Measurements from ENCODE around the gene PRR12. TPM values are rescaled to one million over a fixed set of nuclear protein-coding genes. Genes with fewer than 3 reads are reported as not detected.
A peak's percentile ranks its signal among the peaks of the same experiment; 100 is the strongest.

Gene PRR12
- total and polyA plus RNA-seq, 9 of the 15 experiments (the other 6 are each of a cell fraction or from before 2014, with no cell fraction given): 0.01 to 21.1 (median 0.98) TPM

- TF ChIP-seq, protein P1, sequence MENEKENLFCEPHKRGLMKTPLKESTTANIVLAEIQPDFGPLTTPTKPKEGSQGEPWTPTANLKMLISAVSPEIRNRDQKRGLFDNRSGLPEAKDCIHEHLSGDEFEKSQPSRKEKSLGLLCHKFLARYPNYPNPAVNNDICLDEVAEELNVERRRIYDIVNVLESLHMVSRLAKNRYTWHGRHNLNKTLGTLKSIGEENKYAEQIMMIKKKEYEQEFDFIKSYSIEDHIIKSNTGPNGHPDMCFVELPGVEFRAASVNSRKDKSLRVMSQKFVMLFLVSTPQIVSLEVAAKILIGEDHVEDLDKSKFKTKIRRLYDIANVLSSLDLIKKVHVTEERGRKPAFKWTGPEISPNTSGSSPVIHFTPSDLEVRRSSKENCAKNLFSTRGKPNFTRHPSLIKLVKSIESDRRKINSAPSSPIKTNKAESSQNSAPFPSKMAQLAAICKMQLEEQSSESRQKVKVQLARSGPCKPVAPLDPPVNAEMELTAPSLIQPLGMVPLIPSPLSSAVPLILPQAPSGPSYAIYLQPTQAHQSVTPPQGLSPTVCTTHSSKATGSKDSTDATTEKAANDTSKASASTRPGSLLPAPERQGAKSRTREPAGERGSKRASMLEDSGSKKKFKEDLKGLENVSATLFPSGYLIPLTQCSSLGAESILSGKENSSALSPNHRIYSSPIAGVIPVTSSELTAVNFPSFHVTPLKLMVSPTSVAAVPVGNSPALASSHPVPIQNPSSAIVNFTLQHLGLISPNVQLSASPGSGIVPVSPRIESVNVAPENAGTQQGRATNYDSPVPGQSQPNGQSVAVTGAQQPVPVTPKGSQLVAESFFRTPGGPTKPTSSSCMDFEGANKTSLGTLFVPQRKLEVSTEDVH (IDR thresholded peaks at IDR 0.05; ENCODE audit: low read depth, partially characterized antibody): peak; percentile 13
- no peak for TF ChIP-seq ZNF511 (CRISPR knock-in tag; IDR thresholded peaks at IDR 0.05)
- TF ChIP-seq HNRNPL (IDR thresholded peaks at IDR 0.05; ENCODE audit: low read depth, low read length): no peak
- no peak for TF ChIP-seq ZNF75A (CRISPR knock-in tag; IDR thresholded peaks at IDR 0.05)
- no peak for TF ChIP-seq ZMIZ1 (IDR thresholded peaks at IDR 0.05; ENCODE audit: low read depth in 2 of 2, low read length in 2 of 2)
- no peak; the same call in 1 of the 2 replicates for TF ChIP-seq BHLHE40 (IDR thresholded peaks at IDR 0.05; ENCODE audit: low read length)
- TF ChIP-seq ZNF436 (CRISPR knock-in tag; IDR thresholded peaks at IDR 0.05): no peak
- no peak for TF ChIP-seq ZBTB17 (CRISPR knock-in tag; IDR thresholded peaks at IDR 0.05)
- TF ChIP-seq FOSL1 (tag; conservative IDR thresholded peaks at IDR 0.05): no peak
- TF ChIP-seq PYGO2 (tag; IDR thresholded peaks at IDR 0.05): no peak
- TF ChIP-seq ZNF766 (CRISPR knock-in tag; conservative IDR thresholded peaks at IDR 0.05): no peak
- peak; percentile 79 for TF ChIP-seq ZNF143 (CRISPR knock-in tag; IDR thresholded peaks at IDR 0.05)
- peak; percentile 47 for TF ChIP-seq NEUROD1 (IDR thresholded peaks at IDR 0.05; ENCODE audit: borderline replicate concordance, low read depth, low read length, partially characterized antibody)
- TF ChIP-seq SMAD1 (IDR thresholded peaks at IDR 0.05; ENCODE audit: low read depth, low read length, partially characterized antibody): no peak
- no peak for TF ChIP-seq ZNF23 (CRISPR knock-in tag; IDR thresholded peaks at IDR 0.05)
- 0 out of 2 replicates have a peak, but pooled peaks have one; percentile 18 for TF ChIP-seq TARDBP (IDR thresholded peaks at IDR 0.05)
- TF ChIP-seq HIVEP1 (CRISPR knock-in tag; IDR thresholded peaks at IDR 0.05): no peak
- no peak for TF ChIP-seq ZNF280A (IDR thresholded peaks at IDR 0.05; ENCODE audit: low read depth, partially characterized antibody)
These were observed 74.6 kb downstream of the PRR12 start, which contains the start of the genes BCL2L12 and IRF3 (continued) for GRCh38 chr19:49665351-49666119.

Data from K562 (cell line).